ENCODE measurements around the gene LMBRD2.

DNA sequence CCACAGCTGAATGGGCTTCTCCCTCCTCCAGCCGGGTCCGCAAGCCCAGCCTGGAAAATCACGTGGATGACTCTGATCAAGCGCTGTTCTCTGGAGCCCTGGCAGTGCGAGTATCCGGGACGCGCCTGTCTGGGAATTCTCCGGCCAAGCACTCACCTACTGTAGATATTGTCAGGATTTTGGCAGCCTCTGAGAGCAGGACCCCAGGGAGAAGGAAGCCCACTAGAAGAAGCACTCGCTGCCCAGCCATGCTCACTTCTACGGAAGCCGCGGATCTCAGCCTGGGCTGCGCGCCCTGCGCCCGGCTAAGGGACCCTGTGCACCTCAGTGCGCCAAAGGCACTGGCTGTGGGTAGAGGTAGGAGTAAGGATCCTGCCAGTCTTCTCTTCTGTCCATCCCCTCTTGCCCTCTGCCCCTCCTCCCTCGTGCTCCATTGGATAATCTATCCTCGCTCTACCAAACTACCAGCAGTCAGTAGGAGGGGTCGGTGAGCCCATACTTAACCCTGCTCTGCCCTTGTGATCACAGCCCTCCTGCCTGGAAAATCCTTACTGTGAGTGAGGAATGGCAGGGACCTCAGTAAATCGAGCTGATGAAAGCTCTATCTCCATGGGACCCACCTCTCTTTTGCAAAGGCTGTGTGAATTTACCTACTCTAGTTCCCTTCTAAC lies 85.0 kb downstream of the LMBRD2 start, which contains the start of gene UGT3A2:
- TF ChIP-seq HDAC2 (IDR thresholded peaks at IDR 0.05), result no peak
- TF ChIP-seq POLR2AphosphoS5 (IDR thresholded peaks at IDR 0.05; ENCODE audit: control insufficient read depth, insufficient read depth, low read depth, low read length), result no peak
- no peak for TF ChIP-seq GTF2E2 (tag; IDR thresholded peaks at IDR 0.05)
